GM12865 (cell line): ENCODE measurements around the gene GGT5.

Experiments
- DNase-seq: peaks from one replicate; pipeline ENCODE4 v3.0.0; 2010; ENCODE audit warnings: low read depth
- H3K4me3 ChIP-seq: 2 replicates; pipeline ENCODE4 v1.5.1; 2011; ENCODE audit warnings: mild to moderate bottlenecking, low read depth, low read length, control low read depth
- CTCF ChIP-seq: IDR thresholded peaks from 2 replicates; pipeline ENCODE4 v1.5.1; 2011; ENCODE audit warnings: low read length, control low read depth, low read depth, inconsistent platforms; ENCODE audit not compliant: insufficient read depth; ENCODE audit errors: missing control alignments

The GGT5 gene

DNA sequence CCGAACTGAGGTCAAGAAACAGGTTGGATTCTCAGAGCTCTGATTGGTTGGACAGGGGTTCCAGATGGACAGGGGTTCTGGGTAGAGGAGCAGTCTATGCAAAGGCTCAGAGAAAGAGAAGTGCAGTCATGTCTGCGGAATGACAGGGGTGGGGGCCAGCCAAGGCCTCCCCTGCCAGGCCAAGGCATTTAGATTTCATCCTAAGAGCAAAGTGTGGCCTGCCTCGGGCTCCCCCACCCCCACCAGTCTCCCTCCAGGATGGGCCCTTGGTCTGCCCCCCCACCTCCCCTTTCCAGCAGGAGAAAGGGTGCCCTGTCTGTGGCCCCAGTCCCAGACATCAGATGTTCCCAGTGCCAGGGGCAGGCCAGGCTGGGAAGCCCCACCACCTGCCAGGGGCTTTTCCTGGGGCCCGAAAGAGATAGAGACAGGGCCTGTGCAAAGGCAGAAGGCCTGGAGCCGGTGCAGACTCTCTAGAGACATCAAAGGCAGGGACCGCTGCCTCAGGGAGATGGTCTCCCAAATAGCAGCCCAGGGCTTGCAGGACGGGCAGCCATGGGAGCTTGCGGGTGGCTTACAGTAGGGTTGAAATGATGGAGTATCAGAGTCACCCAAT, 54.2 kb downstream of the GGT5 start:
- DNase-seq = no peak
- no peak overlapping the region for H3K4me3 ChIP-seq
- TF ChIP-seq CTCF = no peak

DNA sequence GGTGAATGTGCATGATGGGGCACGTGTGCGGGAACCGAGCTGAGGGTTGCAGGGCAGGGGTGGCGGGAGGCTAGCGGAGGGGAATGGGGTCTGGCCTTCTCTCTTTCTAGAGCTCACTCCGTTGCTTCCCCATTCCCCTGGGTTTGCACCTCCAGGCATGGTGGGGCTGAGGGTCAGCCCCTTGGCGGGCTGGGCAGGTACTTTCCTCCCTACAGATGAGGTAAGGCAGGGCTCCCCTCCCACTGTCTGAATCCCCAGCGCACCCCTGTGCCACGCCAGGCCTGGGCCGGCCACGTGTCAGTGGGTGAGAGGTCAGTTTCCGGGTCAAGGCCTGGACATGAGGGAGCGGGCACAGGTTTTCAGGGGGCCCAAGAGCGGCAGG, 54.7 kb downstream of the GGT5 start:
- H3K4me3 ChIP-seq = no peak overlapping the region
- TF ChIP-seq CTCF = no peak
- no peak for DNase-seq

DNA sequence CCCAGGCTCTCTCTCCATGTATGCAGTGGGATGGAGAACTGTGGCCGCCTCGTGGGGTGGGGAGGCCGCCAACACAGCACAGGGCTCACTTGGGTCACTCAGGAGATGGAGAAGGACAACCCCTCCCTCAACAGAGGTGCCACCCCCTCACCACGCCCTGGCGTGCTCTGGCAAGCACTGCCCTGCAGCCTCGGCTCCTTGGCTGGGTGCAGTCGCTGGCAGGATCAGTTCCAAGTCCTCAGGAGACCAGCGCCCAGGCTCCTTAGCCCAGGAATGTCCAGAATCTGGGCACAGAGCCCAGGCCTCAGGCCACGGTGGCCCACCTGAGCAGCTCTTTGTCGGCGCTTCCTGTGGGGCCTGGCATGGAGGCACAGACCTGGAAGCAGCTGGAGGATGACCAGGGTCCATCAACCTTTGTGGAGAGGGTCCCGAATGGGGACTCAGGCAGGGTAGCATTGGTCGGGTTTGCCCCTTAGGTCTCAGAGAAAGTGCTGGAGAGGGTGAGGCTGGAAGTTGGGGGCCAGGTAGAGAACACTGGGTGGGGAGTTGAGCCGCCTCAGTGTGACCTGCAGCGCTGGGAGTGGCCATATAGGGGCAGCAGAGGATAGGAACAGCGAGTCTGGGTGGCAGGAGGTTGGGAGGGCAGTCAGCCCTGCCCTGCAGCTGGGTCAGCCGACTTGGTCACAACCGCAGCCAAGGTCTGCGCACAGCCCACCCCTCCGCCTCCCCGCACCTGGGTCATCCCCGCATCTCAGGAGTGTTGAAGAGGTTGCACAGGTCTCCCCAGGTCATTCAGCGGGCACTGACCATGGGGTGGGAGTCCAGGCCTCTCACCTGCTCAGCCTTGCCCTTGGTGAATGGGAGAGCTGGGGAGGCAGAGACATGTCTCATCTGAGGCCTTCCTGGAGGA, 55.4 kb downstream of the GGT5 start:
- DNase-seq = peak; percentile 54
- peak; percentile 83 for TF ChIP-seq CTCF
- H3K4me3 ChIP-seq = no peak overlapping the region

GRCh38 chr22:24188705-24189248, 56.1 kb downstream of the GGT5 start:
- no peak for DNase-seq
- H3K4me3 ChIP-seq = no peak overlapping the region
- TF ChIP-seq CTCF = no peak

DNA sequence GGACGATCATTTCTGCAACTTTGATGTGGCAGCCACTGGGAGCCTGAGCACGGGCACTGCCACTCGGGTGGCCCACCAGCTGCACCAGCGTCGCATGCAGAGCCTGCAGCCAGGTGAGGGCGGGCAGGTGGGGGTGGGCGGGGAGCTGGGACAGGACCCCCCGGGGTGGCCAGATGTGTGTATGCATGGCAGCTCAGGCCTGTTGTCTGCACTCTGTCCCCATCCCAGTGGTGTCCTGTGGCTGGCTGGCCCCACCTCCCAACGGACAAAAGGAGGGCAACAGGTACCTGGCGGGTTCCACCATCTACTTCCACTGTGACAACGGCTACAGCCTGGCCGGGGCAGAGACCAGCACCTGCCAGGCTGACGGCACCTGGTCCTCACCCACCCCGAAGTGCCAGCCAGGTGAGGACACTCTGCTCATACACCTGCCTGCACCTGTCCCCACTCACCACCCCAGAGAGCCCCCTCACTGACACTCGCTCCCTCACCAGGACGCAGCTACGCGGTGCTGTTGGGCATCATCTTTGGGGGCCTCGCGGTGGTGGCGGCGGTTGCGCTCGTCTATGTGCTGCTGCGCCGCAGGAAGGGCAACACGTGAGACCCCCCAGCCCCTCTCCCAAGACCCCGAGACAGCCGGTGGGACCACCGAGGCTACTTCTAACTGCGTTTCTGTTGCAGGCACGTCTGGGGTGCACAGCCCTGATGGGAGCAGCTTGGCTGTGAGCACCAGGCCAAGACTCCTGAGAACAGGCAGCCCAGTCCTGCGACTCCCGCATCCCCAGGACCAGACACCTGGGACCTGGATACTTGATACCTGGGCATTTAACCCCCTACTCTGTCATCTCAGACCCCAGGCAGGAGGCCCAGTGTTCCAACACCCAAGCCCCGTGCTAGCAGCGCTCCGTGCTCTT, 56.9 kb downstream of the GGT5 start:
- TF ChIP-seq CTCF = no peak
- peak; percentile 0 for DNase-seq
- no peak overlapping the region for H3K4me3 ChIP-seq

DNA sequence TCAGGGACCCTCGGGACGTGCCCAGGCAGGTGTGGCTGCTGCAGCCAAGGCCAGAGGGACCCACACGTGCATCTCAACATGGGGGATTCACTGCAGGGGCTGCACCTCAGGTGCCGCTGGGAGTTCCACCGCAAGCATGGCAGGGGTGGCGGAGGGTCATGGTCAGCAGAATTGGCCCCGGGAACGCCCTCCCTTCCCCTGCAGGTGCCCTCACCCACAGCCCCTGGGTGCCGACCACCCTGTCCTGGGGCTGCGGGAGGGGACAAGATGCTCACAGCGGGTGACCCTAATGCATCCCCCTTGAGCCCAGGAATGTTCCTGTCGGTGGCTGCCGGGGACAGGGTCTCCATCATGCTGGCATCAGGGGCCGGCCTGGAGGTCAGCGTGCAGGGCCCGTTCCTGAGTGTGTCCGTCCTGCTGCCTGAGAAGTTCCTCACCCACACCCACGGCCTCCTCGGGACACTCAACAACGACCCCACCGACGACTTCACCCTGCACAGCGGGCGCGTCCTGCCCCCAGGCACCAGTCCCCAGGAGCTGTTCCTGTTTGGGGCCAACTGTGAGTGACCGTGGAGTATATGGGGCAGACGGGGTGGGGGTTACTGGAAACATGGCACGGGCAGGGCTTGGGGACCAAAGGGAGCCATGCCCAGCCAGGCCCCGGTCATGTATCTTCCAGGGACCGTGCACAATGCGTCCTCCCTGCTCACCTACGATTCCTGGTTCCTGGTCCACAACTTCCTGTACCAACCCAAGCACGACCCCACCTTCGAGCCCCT, 57.8 kb downstream of the GGT5 start:
- DNase-seq = peak; percentile 0
- no peak for TF ChIP-seq CTCF
- H3K4me3 ChIP-seq = no peak overlapping the region
